ENCODE measurements around the gene HS6ST3. TPM values are rescaled to one million over a fixed set of nuclear protein-coding genes. Genes with fewer than 3 reads are reported as not detected.

The HS6ST3 gene
- total RNA-seq, 1 donor: 0.36 TPM

DNA sequence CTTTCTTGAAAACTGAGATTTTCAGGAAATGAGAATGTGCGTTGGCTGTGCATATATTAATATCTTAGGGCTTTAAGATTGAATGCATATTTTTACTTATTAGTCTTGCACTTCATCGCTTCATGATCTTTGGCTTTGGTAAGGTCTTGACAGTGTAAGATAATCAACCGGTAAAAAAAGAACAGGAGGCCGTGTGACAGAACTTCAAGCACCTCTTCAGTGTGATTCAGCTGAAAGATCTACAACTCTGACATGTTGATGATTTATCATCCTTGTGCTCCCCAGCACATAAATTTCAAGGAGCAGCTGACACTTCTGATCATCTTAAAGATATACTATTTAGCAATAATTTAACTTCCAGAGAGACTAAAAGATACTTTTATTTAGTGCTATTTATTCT, 195.1 kb downstream of the HS6ST3 start:
- H3K4me3 ChIP-seq (ENCODE audit: low read depth, low read length): no peak overlapping the region
- no peak for DNase-seq (ENCODE audit: low read depth)
- TF ChIP-seq CTCF (IDR thresholded peaks at IDR 0.05; ENCODE audit: insufficient read depth, low read length): no peak

DNA sequence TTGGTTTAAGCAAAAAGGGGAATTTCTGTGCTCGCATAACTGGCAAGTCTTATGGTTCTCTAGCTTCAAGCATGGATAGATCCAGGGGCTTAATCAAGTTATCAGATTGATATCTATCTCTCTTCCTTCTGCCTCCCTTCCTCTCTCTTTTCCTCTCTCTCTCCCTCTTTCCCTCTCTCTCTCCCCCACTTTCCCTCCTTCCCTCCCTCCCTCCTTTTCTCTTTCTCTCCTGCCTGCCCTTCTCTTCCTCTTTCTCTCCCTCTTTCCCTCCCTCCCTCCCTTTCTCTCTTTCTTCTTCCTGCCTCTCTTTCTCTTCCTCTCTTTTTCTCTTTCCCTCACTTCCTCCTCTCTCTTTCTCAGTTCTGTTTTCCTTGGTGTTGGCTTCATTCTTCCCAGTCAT, 195.8 kb downstream of the HS6ST3 start:
- no peak for DNase-seq (ENCODE audit: low read depth)
- H3K4me3 ChIP-seq (ENCODE audit: low read depth, low read length): no peak overlapping the region
- no peak for TF ChIP-seq CTCF (IDR thresholded peaks at IDR 0.05; ENCODE audit: insufficient read depth, low read length)

DNA sequence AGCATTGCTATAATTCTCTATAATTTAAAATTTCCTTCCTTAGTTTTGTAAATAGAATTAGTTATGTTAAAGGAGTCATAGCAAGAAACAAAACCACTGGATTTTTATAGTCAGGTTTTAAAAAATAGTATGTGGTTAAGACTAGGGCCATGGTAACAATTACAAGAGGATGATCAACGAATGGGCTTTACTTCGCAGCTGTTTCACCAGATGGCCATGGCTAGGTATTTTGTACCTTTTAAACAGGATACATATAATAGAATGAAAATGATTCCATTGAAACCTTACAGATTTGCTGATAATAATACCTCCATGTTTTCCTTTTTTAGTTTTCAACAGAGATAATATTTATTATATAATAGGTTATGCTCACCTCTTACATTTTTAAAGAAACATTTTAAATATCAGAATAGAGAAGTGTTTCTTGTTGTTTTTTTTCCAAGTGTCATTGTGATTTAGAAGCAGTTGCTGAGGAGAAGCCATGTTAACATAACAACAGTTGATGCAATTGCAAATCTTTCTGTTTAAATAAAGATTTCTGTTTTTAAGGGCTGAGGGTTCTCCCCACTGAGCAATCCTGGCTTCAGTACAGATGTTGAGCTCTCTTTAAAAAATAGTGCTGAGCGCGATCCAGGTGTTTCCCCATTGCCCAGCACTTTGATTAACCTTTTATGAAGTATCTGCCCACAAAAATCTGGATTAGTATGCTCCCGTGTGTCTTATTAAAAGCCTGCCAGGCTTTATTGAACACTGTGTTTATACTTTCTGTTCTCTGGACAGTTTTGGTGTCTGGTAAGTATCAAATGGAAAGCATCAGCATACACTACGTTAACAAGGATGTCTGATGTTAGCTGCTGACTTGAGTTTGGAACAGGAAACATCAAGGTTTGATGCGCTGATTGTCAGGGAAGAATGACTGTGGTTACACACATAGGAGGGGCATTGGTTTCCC, 205.3 kb downstream of the HS6ST3 start:
- no peak for DNase-seq (ENCODE audit: low read depth)
- no peak overlapping the region for H3K4me3 ChIP-seq (ENCODE audit: low read depth, low read length)
- TF ChIP-seq CTCF (IDR thresholded peaks at IDR 0.05; ENCODE audit: insufficient read depth, low read length): no peak

DNA sequence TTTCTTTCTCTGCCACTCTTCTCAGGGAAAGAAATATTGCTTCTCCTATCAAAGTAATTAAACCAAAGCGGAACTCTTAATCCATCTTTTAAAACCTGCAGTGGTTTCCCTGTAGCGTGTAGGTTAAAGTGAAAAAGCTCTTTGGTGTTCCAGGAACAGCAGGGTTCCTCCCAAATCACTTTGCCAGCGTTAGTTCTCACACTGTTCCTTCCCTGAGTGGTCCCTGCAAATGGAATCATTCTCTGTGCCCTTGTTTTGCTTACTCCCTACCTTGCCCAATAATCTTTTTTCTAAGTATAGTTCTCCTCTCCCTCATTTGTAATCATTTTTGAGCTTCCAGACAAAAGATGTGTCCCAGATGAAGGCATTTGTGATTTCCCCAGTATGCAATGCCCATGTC, 207.5 kb downstream of the HS6ST3 start:
- no peak overlapping the region for H3K4me3 ChIP-seq (ENCODE audit: low read depth, low read length)
- DNase-seq (ENCODE audit: low read depth): no peak
- no peak for TF ChIP-seq CTCF (IDR thresholded peaks at IDR 0.05; ENCODE audit: insufficient read depth, low read length)

DNA sequence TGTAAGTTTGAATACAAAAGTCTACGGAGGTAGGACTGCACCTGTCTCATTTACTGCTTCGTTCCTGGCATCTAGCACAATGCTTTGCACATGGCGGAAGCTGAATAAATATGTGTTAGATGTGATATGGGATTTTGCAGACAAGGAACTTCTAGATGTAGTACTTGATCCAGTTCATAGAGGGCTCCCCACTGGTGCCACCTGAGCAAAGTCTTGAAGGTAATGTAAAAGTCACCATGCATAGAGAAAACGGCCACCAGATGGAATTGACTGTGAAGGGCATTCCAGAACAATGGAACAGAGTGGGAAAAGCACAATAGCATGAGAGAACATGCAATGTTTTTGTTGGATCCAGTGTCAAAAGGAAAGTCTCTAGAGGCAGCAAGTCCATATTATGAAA, 209.3 kb downstream of the HS6ST3 start:
- DNase-seq (ENCODE audit: low read depth): no peak
- H3K4me3 ChIP-seq (ENCODE audit: low read depth, low read length): no peak overlapping the region

DNA sequence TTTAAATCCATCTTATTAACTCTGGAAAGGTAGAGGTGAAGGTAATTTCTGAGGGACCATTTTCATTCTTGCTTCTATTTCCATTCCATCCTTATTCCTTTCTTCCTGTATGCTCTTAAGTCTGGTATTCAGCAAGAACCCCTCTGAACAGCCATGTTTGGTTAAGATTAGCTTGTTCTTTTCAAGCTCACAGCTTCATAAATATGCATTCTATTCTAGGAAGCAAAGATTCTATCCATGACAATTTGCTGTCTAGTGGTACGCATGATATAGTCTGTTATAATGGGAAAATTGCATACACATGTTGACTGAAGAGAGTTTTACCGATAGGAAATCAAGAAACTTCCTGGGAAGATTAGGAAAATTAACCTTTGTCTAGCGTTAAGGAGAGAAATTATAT, 218.7 kb downstream of the HS6ST3 start:
- DNase-seq (ENCODE audit: low read depth): no peak
- no peak overlapping the region for H3K4me3 ChIP-seq (ENCODE audit: low read depth, low read length)
- no peak for TF ChIP-seq CTCF (IDR thresholded peaks at IDR 0.05; ENCODE audit: insufficient read depth, low read length)

More for the DNA sequence above, 209.3 kb downstream of the HS6ST3 start:
- no peak for TF ChIP-seq CTCF (IDR thresholded peaks at IDR 0.05; ENCODE audit: insufficient read depth, low read length)
